HepG2 (cell line): Measurements from ENCODE around the gene SLC66A3. TPM values are rescaled to one million over a fixed set of nuclear protein-coding genes. Genes with fewer than 3 reads are reported as not detected.

Experiments used
- CCDC6 ChIP-seq: sonication (generic); formaldehyde crosslinking; IDR thresholded peaks from 2 replicates; pipeline ENCODE4 v1.8.1; 2022; ENCODE audit warnings: mild to moderate bottlenecking, missing genetic modification reagents, moderate library complexity
- CHD4 ChIP-seq: fragments of 200-600 bp; sonication (generic); IDR thresholded peaks from 2 replicates; pipeline ENCODE4 v1.7.0; 2017; ENCODE audit warnings: mild to moderate bottlenecking, low read length, borderline replicate concordance
- EED ChIP-seq: sonication (generic); formaldehyde crosslinking; IDR thresholded peaks from 2 replicates; pipeline ENCODE4 v1.5.0; 2020; ENCODE audit warnings: mild to moderate bottlenecking, missing genetic modification reagents
- IKZF4 ChIP-seq: sonication (generic); formaldehyde crosslinking; IDR thresholded peaks from 2 replicates; pipeline ENCODE4 v1.5.1; 2020; ENCODE audit warnings: borderline replicate concordance, mild to moderate bottlenecking, low read depth, missing genetic modification reagents; ENCODE audit errors: not compliant biosample characterization
- KLF15 ChIP-seq: sonication (generic); formaldehyde crosslinking; IDR thresholded peaks from 2 replicates; pipeline ENCODE4 v1.8.1; 2023; ENCODE audit warnings: borderline replicate concordance, mild to moderate bottlenecking, inconsistent platforms, missing genetic modification reagents, mixed read lengths
- KLF9 ChIP-seq: IDR thresholded peaks from 2 replicates; pipeline ENCODE4 v1.6.1; 2016; ENCODE audit warnings: low read depth
- NR2F2 ChIP-seq: IDR thresholded peaks from 2 replicates; pipeline ENCODE4 v1.6.1; 2012; ENCODE audit warnings: low read depth, inconsistent platforms, borderline replicate concordance
- PHF8 ChIP-seq: sonication (generic); formaldehyde crosslinking; IDR thresholded peaks from 2 replicates; pipeline ENCODE4 v1.5.0; 2020; ENCODE audit warnings: missing genetic modification reagents
- PPARG ChIP-seq: conservative IDR thresholded peaks from 2 replicates; pipeline ENCODE4 v1.6.1; 2016; ENCODE audit warnings: missing biosample characterization, missing genetic modification reagents
- SALL2 ChIP-seq: sonication (generic); formaldehyde crosslinking; IDR thresholded peaks from 2 replicates; pipeline ENCODE4 v1.8.1; 2023; ENCODE audit warnings: mild to moderate bottlenecking, missing genetic modification reagents, inconsistent platforms
- SATB2 ChIP-seq: sonication (generic); formaldehyde crosslinking; IDR thresholded peaks from 2 replicates; pipeline ENCODE4 v1.5.0; 2020; ENCODE audit warnings: missing genetic modification reagents
- TGIF2 ChIP-seq: IDR thresholded peaks from 2 replicates; pipeline ENCODE4 v1.6.1; 2016; ENCODE audit warnings: control low read depth, missing compliant biosample characterization
- ZFP41 ChIP-seq: sonication (generic); formaldehyde crosslinking; IDR thresholded peaks from 2 replicates; pipeline ENCODE4 v1.4.0; 2020; ENCODE audit warnings: mild to moderate bottlenecking, missing genetic modification reagents, borderline replicate concordance
- ZNF124 ChIP-seq: sonication (generic); formaldehyde crosslinking; IDR thresholded peaks from 2 replicates; pipeline ENCODE4 v1.4.0; 2020; ENCODE audit warnings: missing genetic modification reagents
- ZNF292 ChIP-seq: sonication (generic); formaldehyde crosslinking; IDR thresholded peaks from 2 replicates; pipeline ENCODE4 v1.8.1; 2022; ENCODE audit warnings: mild to moderate bottlenecking, low read depth, missing genetic modification reagents, borderline replicate concordance
- ZNF572 ChIP-seq: sonication (generic); formaldehyde crosslinking; IDR thresholded peaks from 2 replicates; pipeline ENCODE4 v1.5.1; 2020; ENCODE audit warnings: mild to moderate bottlenecking, missing genetic modification reagents
- polyA plus RNA-seq, 8 experiments: library from polyadenylated mRNA; depleted of rRNA in 3 of 8; stranded (reverse) in 7 of 8; unstranded in 1 of 8; fragments of >200 nt; fragmentation: Illumina TruSeq in 4 of 8; extraction: Trizol in 4 of 8; gene quantifications; 2 replicates each; pipeline versions ENCODE4 v1.2.1 to v1.2.3, GENCODE V29; 2011 to 2016; ENCODE audit warnings: low read depth in 4 of 8, missing spikeins in 1 of 8, mixed read lengths in 1 of 8; ENCODE audit not compliant: insufficient read depth in 1 of 8
- total RNA-seq, 5 experiments: library from RNA; depleted of rRNA; stranded (reverse); fragments of >200 nt; fragmentation: Illumina TruSeq; extraction: Trizol; gene quantifications; 2 replicates each; pipeline ENCODE4 v1.2.3, GENCODE V29; 2016; ENCODE audit warnings: low read depth in 1 of 5
- TF ChIP-seq, protein P1 (sequence below): sonication (generic); formaldehyde crosslinking; IDR thresholded peaks from 2 replicates; pipeline ENCODE4 v1.4.0; 2020; ENCODE audit warnings: mild to moderate bottlenecking, missing genetic modification reagents
- TF ChIP-seq, protein P2 (sequence below): sonication (generic); formaldehyde crosslinking; IDR thresholded peaks from 2 replicates; pipeline ENCODE4 v1.5.0; 2020; ENCODE audit warnings: missing genetic modification reagents
- TF ChIP-seq, protein P3 (sequence below), 2 experiments: sonication (generic) in 1 of 2; formaldehyde crosslinking in 1 of 2; IDR thresholded peaks; 2 replicates each; pipeline versions ENCODE4 v1.4.0 to v1.6.1; 2018 to 2020; ENCODE audit warnings: missing genetic modification reagents in 2 of 2, borderline replicate concordance in 1 of 2, low read depth in 1 of 2, mild to moderate bottlenecking in 1 of 2, missing biosample characterization in 1 of 2
- TF ChIP-seq, protein P4 (sequence below): sonication (generic); formaldehyde crosslinking; IDR thresholded peaks from 2 replicates; pipeline ENCODE4 v1.4.0; 2020; ENCODE audit warnings: mild to moderate bottlenecking, missing genetic modification reagents, borderline replicate concordance

Gene SLC66A3
- total and polyA plus RNA-seq, 2 of the 13 experiments (the other 11 are each of a cell fraction or from before 2014, with no cell fraction given), result 2.2 to 3.7 TPM

DNA sequence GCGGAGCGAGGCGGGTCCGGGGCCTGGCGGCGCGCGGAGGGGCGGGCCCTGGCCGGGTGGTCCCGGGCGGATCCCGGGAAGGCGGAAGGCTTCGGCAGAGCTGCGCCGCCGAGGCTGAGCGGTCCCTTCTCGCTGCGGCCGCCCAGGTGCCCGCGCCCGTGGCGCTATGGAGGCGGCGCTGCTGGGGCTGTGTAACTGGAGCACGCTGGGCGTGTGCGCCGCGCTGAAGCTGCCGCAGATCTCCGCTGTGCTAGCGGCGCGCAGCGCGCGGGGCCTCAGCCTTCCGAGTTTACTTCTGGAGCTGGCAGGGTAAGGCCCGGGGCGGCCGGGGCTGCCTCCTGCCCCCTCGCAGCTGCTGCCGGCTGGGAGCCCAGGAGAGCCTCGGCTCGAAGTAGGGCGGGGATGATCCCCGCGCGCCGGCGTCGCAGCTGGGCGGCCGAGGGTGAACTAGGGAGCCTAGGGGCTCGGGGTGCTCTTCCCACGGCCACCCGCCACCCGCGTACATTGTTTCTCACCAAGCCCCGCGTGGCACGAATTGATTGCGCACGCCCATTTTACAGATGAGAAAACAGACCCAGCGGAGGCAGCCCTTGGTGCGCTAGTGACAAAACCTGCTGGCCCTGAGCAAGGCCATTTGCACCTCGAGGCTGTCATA lies at the start of gene SLC66A3 (continued):
- TF ChIP-seq, protein P1, sequence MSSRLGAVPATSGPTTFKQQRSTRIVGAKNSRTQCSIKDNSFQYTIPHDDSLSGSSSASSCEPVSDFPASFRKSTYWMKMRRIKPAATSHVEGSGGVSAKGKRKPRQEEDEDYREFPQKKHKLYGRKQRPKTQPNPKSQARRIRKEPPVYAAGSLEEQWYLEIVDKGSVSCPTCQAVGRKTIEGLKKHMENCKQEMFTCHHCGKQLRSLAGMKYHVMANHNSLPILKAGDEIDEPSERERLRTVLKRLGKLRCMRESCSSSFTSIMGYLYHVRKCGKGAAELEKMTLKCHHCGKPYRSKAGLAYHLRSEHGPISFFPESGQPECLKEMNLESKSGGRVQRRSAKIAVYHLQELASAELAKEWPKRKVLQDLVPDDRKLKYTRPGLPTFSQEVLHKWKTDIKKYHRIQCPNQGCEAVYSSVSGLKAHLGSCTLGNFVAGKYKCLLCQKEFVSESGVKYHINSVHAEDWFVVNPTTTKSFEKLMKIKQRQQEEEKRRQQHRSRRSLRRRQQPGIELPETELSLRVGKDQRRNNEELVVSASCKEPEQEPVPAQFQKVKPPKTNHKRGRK, result 0 out of 2 replicates have a peak, but pooled peaks have one; percentile 37
- peak; percentile 83; the same call in 1 of the 2 replicates for TF ChIP-seq ZNF572 (CRISPR knock-in tag)
- TF ChIP-seq, protein P2, sequence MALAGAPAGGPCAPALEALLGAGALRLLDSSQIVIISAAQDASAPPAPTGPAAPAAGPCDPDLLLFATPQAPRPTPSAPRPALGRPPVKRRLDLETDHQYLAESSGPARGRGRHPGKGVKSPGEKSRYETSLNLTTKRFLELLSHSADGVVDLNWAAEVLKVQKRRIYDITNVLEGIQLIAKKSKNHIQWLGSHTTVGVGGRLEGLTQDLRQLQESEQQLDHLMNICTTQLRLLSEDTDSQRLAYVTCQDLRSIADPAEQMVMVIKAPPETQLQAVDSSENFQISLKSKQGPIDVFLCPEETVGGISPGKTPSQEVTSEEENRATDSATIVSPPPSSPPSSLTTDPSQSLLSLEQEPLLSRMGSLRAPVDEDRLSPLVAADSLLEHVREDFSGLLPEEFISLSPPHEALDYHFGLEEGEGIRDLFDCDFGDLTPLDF (CRISPR knock-in tag), result peak; percentile 49
- TF ChIP-seq, protein P3, sequence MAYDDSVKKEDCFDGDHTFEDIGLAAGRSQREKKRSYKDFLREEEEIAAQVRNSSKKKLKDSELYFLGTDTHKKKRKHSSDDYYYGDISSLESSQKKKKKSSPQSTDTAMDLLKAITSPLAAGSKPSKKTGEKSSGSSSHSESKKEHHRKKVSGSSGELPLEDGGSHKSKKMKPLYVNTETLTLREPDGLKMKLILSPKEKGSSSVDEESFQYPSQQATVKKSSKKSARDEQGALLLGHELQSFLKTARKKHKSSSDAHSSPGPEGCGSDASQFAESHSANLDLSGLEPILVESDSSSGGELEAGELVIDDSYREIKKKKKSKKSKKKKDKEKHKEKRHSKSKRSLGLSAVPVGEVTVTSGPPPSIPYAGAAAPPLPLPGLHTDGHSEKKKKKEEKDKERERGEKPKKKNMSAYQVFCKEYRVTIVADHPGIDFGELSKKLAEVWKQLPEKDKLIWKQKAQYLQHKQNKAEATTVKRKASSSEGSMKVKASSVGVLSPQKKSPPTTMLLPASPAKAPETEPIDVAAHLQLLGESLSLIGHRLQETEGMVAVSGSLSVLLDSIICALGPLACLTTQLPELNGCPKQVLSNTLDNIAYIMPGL (CRISPR knock-in tag; IDR thresholded peaks at IDR 0.05; ENCODE audit: borderline replicate concordance in 1 of 2, low read depth in 1 of 2), result peak; percentile 55 to 58; a peak in 3 of 4 replicates
- TF ChIP-seq PHF8 (CRISPR knock-in tag), result peak; percentile 77
- peak; percentile 40; the same call in 1 of the 2 replicates for TF ChIP-seq ZNF292 (CRISPR knock-in tag)
- peak; percentile 78; the same call in 1 of the 2 replicates for TF ChIP-seq EED
- TF ChIP-seq TGIF2 (CRISPR knock-in tag), result 0 out of 2 replicates have a peak, but pooled peaks have one; percentile 14
- TF ChIP-seq, protein P4, sequence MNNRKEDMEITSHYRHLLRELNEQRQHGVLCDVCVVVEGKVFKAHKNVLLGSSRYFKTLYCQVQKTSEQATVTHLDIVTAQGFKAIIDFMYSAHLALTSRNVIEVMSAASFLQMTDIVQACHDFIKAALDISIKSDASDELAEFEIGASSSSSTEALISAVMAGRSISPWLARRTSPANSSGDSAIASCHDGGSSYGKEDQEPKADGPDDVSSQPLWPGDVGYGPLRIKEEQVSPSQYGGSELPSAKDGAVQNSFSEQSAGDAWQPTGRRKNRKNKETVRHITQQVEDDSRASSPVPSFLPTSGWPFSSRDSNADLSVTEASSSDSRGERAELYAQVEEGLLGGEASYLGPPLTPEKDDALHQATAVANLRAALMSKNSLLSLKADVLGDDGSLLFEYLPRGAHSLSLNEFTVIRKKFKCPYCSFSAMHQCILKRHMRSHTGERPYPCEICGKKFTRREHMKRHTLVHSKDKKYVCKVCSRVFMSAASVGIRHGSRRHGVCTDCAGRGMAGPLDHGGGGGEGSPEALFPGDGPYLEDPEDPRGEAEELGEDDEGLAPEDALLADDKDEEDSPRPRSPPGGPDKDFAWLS (CRISPR knock-in tag), result no peak
- TF ChIP-seq NR2F2, result no peak
- TF ChIP-seq ZNF124 (CRISPR knock-in tag), result peak; percentile 22; the same call in 1 of the 2 replicates
- TF ChIP-seq PPARG, result 0 out of 2 replicates have a peak, but pooled peaks have one; percentile 56
- peak; percentile 52 for TF ChIP-seq IKZF4 (CRISPR knock-in tag)
- peak; percentile 29; the same call in 1 of the 2 replicates for TF ChIP-seq SALL2 (CRISPR knock-in tag)
- 0 out of 2 replicates have a peak, but pooled peaks have one; percentile 73 for TF ChIP-seq CHD4
- TF ChIP-seq CCDC6 (CRISPR knock-in tag), result peak; percentile 78; the same call in 1 of the 2 replicates
- peak; percentile 81; the same call in 1 of the 2 replicates for TF ChIP-seq KLF15 (CRISPR knock-in tag)
- TF ChIP-seq ZFP41 (CRISPR knock-in tag), result 0 out of 2 replicates have a peak, but pooled peaks have one; percentile 75
- TF ChIP-seq KLF9, result peak; percentile 41; the same call in 1 of the 2 replicates
- no peak for TF ChIP-seq SATB2 (CRISPR knock-in tag)
